Central memory CD4-positive, alpha-beta T cell (primary cell): ENCODE measurements around the gene OSBPL9.
A peak's percentile ranks its signal among the peaks of the same experiment; 100 is the strongest.
"Not testable (repeated sequence)": the region's sequence is repeated elsewhere in the genome, so short reads cannot be mapped to it uniquely, and the experiment has no call there.

Source experiments
- DNase-seq: peaks from one replicate; pipeline ENCODE4 v3.0.0; 2022

OSBPL9 gene

GRCh38 chr1:51712590-51712989 lies 95.7 kb downstream of the OSBPL9 start:
- no peak for DNase-seq

GRCh38 chr1:51714374-51715019 lies 97.6 kb downstream of the OSBPL9 start:
- DNase-seq, result no peak

GRCh38 chr1:51715369-51715768 lies 98.5 kb downstream of the OSBPL9 start:
- no peak for DNase-seq

GRCh38 chr1:51716746-51717145 lies 99.9 kb downstream of the OSBPL9 start:
- no peak for DNase-seq

DNA sequence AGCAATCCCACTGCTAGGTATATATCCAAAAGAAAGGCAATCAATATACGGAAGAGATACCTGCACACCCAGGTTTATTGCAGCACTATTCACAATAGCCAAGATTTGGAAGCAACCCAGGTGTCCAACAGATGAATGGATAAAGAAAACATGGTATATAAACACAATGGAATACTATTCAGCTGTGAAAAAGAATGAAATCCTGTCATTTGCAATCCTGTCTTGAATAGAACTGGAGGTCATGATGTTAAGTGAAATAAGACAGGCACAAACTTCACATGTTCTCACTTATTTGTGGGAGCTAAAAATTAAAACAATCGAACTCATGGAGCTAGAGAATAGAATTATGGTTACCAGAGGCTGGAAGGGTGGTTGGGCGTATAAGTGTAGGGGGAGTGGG lies 101.0 kb downstream of the OSBPL9 start:
- DNase-seq, result no peak

DNA sequence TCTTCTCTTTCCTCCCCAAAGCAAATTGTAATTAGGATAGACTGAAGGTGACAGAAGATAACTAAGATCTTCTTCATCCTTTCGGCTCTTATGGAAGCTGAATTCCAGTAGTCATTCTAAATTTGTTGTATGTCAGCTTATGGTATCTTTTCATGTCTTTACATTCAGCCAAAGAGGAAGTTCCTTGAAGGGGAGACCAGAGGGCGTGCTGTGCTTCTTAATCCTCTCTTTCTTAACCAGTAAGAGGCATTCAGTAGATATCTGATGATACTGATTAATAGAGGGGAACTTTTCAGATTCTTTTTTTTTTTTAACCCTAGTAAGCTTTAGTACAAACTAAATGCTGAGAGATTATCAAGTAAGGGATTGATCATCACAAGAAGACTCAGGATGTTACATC lies 102.3 kb downstream of the OSBPL9 start:
- no peak for DNase-seq

DNA sequence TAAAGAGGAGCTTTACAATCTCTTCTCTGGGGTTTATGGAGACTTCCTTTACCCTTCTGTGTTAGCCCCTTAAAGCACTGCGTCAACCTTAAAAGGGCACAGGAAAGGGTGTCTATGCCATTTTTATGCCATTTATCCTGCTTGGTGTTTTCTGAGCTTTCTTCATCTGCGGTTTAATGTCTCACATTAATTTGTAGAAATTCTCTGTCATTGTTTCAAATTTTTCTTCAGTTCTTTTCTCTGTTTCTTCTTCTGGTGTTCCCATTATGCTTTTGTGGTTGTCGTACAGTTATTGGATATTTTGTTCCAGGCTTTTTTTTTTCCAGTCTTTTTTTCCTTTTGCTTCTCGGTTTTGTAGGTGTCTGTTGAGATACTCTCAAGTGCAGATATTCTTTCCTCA lies 107.9 kb downstream of the OSBPL9 start:
- DNase-seq, result no peak

DNA sequence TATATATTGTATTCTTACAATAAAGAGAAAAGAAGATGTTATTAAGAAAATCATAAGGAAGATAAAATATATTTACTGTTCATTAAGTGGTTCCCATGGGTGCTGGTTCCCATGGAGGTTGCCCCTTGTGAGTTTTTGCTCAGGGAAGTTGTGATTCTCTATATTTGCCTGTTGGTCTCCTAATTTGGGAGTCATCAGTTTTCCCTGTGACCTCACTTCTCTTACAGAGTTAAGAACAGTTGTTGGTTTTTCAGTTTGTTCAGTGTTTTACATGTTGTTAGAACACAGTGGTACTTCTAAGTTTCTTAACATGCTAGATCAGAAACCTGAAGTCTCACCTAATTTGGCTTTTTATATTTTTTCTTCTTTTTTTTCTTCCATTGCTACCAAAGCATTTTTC lies 109.2 kb downstream of the OSBPL9 start:
- no peak for DNase-seq

DNA sequence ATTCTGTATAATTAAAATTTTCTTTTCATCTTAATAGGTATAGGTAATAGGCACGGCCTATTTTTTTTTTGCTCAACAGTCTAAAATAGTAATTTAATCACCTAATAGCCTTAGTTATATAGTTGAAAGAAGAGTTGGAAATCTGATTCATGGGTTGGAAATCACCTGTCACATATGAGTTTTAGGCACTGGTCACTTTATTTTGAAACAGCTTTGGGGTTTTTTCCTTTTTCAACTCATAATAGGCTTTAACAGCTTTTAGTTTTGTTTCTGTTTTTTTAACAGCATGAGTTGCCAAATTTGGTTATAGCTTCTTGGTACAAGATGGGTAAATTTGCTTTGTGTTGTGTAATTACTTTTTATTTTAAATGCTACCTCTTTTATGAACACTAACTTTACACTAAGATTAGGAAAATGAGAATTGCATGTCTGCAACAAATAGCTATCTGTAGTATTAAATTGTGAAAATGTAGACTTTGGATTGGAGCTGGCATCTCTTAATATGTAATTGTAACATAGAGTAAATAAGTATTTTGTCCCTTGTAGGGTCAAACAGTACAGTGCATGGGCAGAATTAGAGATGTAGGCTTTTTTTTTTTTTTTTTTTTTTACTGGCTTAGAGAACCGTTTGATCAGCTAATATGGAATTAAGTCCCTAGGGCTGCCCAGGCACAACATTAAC lies 109.8 kb downstream of the OSBPL9 start:
- no peak for DNase-seq

DNA sequence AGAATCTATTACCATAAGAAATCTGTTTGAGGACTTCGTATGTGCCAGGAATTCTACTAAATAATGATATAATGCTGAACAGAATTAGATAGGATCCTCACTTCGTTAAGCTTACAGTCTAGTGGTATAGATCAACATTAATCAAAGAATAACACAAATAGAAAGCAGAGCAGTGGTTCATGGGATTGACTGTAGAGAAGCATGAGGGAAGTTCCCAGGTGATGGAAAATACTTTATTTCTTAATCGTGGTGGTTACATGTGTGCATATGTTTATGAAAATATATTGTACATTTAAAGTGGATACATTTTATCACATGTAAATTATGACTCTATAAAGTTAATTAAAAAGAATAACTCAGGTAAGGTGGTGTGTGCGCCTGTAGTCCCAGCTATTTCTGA lies 110.5 kb downstream of the OSBPL9 start:
- no peak for DNase-seq

- DNase-seq, result peak; percentile 2
Measured at GRCh38 chr1:51728611-51729155, 111.8 kb downstream of the OSBPL9 start.

GRCh38 chr1:51729156-51729823 lies 112.4 kb downstream of the OSBPL9 start:
- peak; percentile 92 for DNase-seq

DNA sequence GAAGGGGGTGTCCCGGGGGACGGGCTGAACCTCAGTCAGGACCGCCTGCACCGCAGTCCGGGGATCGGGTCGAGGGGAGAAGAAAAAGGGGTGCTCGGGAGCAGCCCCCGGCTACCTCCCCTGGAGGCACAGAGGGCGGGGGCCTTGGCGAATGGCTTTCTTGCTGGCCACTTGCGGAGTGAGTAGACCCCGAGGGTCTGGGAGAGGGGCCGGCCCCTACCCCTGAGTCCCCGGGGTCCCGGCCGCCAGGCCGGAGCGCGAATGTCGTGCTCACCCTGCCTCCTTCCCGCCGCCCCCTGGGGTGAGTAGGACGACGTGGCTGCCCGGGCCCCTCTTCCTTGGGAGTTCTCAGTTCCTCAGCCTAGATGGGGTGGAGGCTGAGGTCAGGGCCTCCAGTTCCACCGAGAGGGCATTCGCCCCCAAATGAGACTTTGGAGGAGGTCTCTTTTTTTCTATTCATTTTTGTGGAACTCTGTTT lies 113.0 kb downstream of the OSBPL9 start:
- DNase-seq, result no peak

GRCh38 chr1:51731998-51732397 lies 115.1 kb downstream of the OSBPL9 start:
- no peak for DNase-seq

GRCh38 chr1:51732701-51733425 lies 116.0 kb downstream of the OSBPL9 start:
- DNase-seq, result no peak

DNA sequence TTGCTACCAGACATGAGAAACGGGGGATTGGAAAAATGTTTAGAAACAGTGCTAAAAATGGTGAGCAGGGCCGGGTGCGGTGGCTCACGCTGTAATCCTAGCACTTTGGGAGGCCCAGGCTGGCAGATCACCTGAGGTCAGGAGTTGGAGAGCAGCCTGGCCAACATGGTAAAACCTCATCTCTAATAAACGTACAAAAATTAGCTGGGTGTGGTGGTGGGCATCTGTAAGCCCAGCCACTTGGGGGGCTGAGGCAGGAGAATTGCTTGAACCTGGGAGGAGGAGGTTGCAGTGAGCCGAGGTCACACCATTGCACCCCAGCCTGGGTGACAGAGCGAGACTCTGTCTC lies 116.5 kb downstream of the OSBPL9 start:
- DNase-seq, result not testable (repeated sequence)

DNA sequence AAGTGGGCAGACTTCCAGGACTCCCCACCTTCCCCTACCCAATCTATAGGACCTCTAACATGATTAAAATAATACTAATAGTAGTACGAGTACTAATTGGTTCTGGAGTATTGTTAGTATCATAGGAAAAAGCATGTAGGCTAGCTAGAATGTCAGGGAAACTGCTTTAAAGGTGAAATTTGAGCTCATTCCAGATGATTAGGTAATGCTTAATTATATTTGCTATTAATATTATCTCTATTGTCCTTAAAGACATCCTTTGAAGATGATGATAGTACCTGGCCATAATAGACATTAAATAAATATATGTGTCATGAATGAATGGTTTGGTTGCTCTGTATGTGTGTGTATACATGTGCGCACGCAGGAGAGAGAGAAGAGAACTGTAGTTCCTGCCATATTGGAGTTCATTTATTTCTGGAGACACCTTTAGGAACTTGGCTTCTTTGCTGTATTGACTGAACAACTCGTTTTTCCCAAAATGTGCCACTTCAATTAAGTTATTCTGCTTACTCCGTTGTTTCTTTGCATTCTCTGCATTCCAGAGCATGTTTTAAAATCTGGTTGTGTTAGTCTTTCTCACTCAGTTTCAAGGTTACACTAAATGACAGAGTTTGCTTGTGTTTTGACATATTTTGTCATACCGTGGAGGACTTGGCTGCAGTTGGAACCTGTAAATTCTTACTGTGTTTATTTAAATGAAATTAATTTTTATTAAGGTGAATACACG lies 117.1 kb downstream of the OSBPL9 start:
- DNase-seq, result no peak

- DNase-seq, result no peak
Measured at GRCh38 chr1:51734896-51735745, 118.2 kb downstream of the OSBPL9 start.

DNA sequence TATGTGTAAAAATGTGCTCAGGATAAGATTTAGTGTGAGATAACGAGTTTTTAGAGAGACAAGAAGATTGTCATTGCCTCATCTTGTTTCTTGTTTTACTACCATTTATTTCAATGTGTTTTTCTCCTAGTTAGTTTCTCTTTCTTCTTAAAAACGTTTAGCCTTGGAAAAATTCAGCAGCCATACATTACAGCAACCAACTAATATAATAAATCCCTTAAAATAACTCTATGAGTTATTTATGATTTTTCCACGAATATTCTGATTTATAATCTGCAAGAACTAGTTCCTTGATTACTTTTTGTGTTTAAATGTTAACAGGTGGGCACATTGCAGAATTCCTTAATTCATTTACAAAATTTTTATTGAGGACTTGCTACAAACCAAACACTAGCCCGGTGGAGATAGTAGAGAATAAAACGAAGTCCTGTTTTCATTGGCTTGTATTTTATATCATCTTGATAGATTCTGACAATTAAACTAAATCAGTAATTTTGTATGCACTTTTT lies 118.9 kb downstream of the OSBPL9 start:
- DNase-seq, result no peak

GRCh38 chr1:51736702-51737101 lies 119.8 kb downstream of the OSBPL9 start:
- DNase-seq, result no peak

- no peak for DNase-seq
Measured at GRCh38 chr1:51738681-51739080, 121.8 kb downstream of the OSBPL9 start.
